Measurements from ENCODE around the gene C16orf92.

Gene C16orf92

GRCh38 chr16:30023586-30023985 lies 588 bp downstream of the C16orf92 start:
- Histone ChIP-seq H3K9me3 (ENCODE audit: control insufficient read depth, insufficient read depth, low read depth, low read length) (no peaks in the 10 kb centered on the region), H3K4me3 (ENCODE audit: low read depth, low read length) (no peak overlapping the region), H3K36me3 (ENCODE audit: control insufficient read depth, insufficient read depth, low read length) (no peaks in the 10 kb centered on the region), H3K27me3 (ENCODE audit: control insufficient read depth, insufficient read depth, low read length) (peaks cover 18% of the 10 kb centered on the region; the same call in 1 of the 2 replicates), H3K9ac (ENCODE audit: low read length) (no peak overlapping the region), H3K27ac (ENCODE audit: low read depth, low read length) (no peak overlapping the region), H3K4me1 (ENCODE audit: control insufficient read depth, insufficient read depth, low read length) (peaks cover 8% of the 10 kb centered on the region; the same call in 1 of the 2 replicates)

GRCh38 chr16:30024451-30024850 lies 1.5 kb downstream of the C16orf92 start:
- Histone ChIP-seq H3K9me3 (ENCODE audit: control insufficient read depth, insufficient read depth, low read depth, low read length) (no peaks in the 10 kb centered on the region), H3K4me3 (ENCODE audit: low read depth, low read length) (no peak overlapping the region), H3K9ac (ENCODE audit: low read length) (no peak overlapping the region), H3K27ac (ENCODE audit: low read depth, low read length) (no peak overlapping the region), H3K36me3 (ENCODE audit: control insufficient read depth, insufficient read depth, low read length) (no peaks in the 10 kb centered on the region), H3K4me1 (ENCODE audit: control insufficient read depth, insufficient read depth, low read length) (peaks cover 12% of the 10 kb centered on the region), H3K27me3 (ENCODE audit: control insufficient read depth, insufficient read depth, low read length) (peaks cover 26% of the 10 kb centered on the region)

GRCh38 chr16:30025156-30025555 lies 2.2 kb downstream of the C16orf92 start:
- H3K36me3 ChIP-seq (ENCODE audit: control insufficient read depth, insufficient read depth, low read length), result no peaks in the 10 kb centered on the region
- H3K4me3 ChIP-seq (ENCODE audit: low read depth, low read length), result no peak overlapping the region
- H3K27me3 ChIP-seq (ENCODE audit: control insufficient read depth, insufficient read depth, low read length), result peaks cover 33% of the 10 kb centered on the region
- H3K9ac ChIP-seq (ENCODE audit: low read length), result no peak overlapping the region
- no peaks in the 10 kb centered on the region for H3K9me3 ChIP-seq (ENCODE audit: control insufficient read depth, insufficient read depth, low read depth, low read length)
- H3K27ac ChIP-seq (ENCODE audit: low read depth, low read length), result no peak overlapping the region
- peaks cover 18% of the 10 kb centered on the region for H3K4me1 ChIP-seq (ENCODE audit: control insufficient read depth, insufficient read depth, low read length)

GRCh38 chr16:30025574-30025973 lies 2.6 kb downstream of the C16orf92 start:
- no peaks in the 10 kb centered on the region for H3K9me3 ChIP-seq (ENCODE audit: control insufficient read depth, insufficient read depth, low read depth, low read length)
- H3K4me3 ChIP-seq (ENCODE audit: low read depth, low read length), result no peak overlapping the region
- no peak overlapping the region for H3K9ac ChIP-seq (ENCODE audit: low read length)
- H3K27ac ChIP-seq (ENCODE audit: low read depth, low read length), result no peak overlapping the region
- H3K4me1 ChIP-seq (ENCODE audit: control insufficient read depth, insufficient read depth, low read length), result peaks cover 20% of the 10 kb centered on the region
- no peaks in the 10 kb centered on the region for H3K36me3 ChIP-seq (ENCODE audit: control insufficient read depth, insufficient read depth, low read length)
- peaks cover 37% of the 10 kb centered on the region for H3K27me3 ChIP-seq (ENCODE audit: control insufficient read depth, insufficient read depth, low read length)

GRCh38 chr16:30026449-30026848 lies 3.5 kb downstream of the C16orf92 start:
- no peak overlapping the region for H3K27ac ChIP-seq (ENCODE audit: low read depth, low read length)
- peaks cover 41% of the 10 kb centered on the region for H3K27me3 ChIP-seq (ENCODE audit: control insufficient read depth, insufficient read depth, low read length)
- H3K9ac ChIP-seq (ENCODE audit: low read length), result no peak overlapping the region
- H3K36me3 ChIP-seq (ENCODE audit: control insufficient read depth, insufficient read depth, low read length), result no peaks in the 10 kb centered on the region
- no peak overlapping the region for H3K4me3 ChIP-seq (ENCODE audit: low read depth, low read length)
- H3K9me3 ChIP-seq (ENCODE audit: control insufficient read depth, insufficient read depth, low read depth, low read length), result no peaks in the 10 kb centered on the region
- H3K4me1 ChIP-seq (ENCODE audit: control insufficient read depth, insufficient read depth, low read length), result peaks cover 22% of the 10 kb centered on the region

- Histone ChIP-seq H3K27ac (ENCODE audit: low read depth, low read length) (no peak overlapping the region), H3K27me3 (ENCODE audit: control insufficient read depth, insufficient read depth, low read length) (peaks cover 51% of the 10 kb centered on the region), H3K4me1 (ENCODE audit: control insufficient read depth, insufficient read depth, low read length) (peaks cover 28% of the 10 kb centered on the region), H3K9ac (ENCODE audit: low read length) (no peak overlapping the region), H3K36me3 (ENCODE audit: control insufficient read depth, insufficient read depth, low read length) (no peaks in the 10 kb centered on the region), H3K4me3 (ENCODE audit: low read depth, low read length) (no peak overlapping the region), H3K9me3 (ENCODE audit: control insufficient read depth, insufficient read depth, low read depth, low read length) (no peaks in the 10 kb centered on the region)
Measured at GRCh38 chr16:30027588-30028437, 4.8 kb downstream of the C16orf92 start.

GRCh38 chr16:30028438-30029076 lies 5.6 kb downstream of the C16orf92 start:
- Histone ChIP-seq H3K9me3 (ENCODE audit: control insufficient read depth, insufficient read depth, low read depth, low read length) (no peaks in the 10 kb centered on the region), H3K27me3 (ENCODE audit: control insufficient read depth, insufficient read depth, low read length) (peaks cover 56% of the 10 kb centered on the region), H3K4me3 (ENCODE audit: low read depth, low read length) (no peak overlapping the region), H3K4me1 (ENCODE audit: control insufficient read depth, insufficient read depth, low read length) (peaks cover 28% of the 10 kb centered on the region), H3K9ac (ENCODE audit: low read length) (no peak overlapping the region), H3K36me3 (ENCODE audit: control insufficient read depth, insufficient read depth, low read length) (no peaks in the 10 kb centered on the region), H3K27ac (ENCODE audit: low read depth, low read length) (no peak overlapping the region)

GRCh38 chr16:30030011-30030685 lies 7.2 kb downstream of the C16orf92 start:
- H3K27me3 ChIP-seq (ENCODE audit: control insufficient read depth, insufficient read depth, low read length), result peaks cover 64% of the 10 kb centered on the region
- H3K27ac ChIP-seq (ENCODE audit: low read depth, low read length), result no peak overlapping the region
- peaks cover 28% of the 10 kb centered on the region for H3K4me1 ChIP-seq (ENCODE audit: control insufficient read depth, insufficient read depth, low read length)
- no peak overlapping the region for H3K9ac ChIP-seq (ENCODE audit: low read length)
- H3K36me3 ChIP-seq (ENCODE audit: control insufficient read depth, insufficient read depth, low read length), result no peaks in the 10 kb centered on the region
- H3K9me3 ChIP-seq (ENCODE audit: control insufficient read depth, insufficient read depth, low read depth, low read length), result no peaks in the 10 kb centered on the region
- H3K4me3 ChIP-seq (ENCODE audit: low read depth, low read length), result peak overlapping the region; percentile 65

GRCh38 chr16:30030841-30031413 lies 7.9 kb downstream of the C16orf92 start, which contains the start of gene TLCD3B:
Gene TLCD3B (minus strand): TSS chr16:30031271. CDS start chr16:30030527, 744 bp downstream.
- Histone ChIP-seq H3K36me3 (ENCODE audit: control insufficient read depth, insufficient read depth, low read length) (no peaks in the 10 kb centered on the region), H3K9ac (ENCODE audit: low read length) (no peak within 1 kb of the TSS), H3K27ac (ENCODE audit: low read depth, low read length) (no peak within 1 kb of the TSS), H3K4me3 (ENCODE audit: low read depth, low read length) (peak within 1 kb of the TSS; percentile 65), H3K4me1 (ENCODE audit: control insufficient read depth, insufficient read depth, low read length) (peaks cover 28% of the 10 kb centered on the region), H3K9me3 (ENCODE audit: control insufficient read depth, insufficient read depth, low read depth, low read length) (no peaks in the 10 kb centered on the region), H3K27me3 (ENCODE audit: control insufficient read depth, insufficient read depth, low read length) (peaks cover 67% of the 10 kb centered on the region)

- Histone ChIP-seq H3K9ac (ENCODE audit: low read length) (no peak overlapping the region), H3K36me3 (ENCODE audit: control insufficient read depth, insufficient read depth, low read length) (no peaks in the 10 kb centered on the region), H3K9me3 (ENCODE audit: control insufficient read depth, insufficient read depth, low read depth, low read length) (no peaks in the 10 kb centered on the region), H3K4me1 (ENCODE audit: control insufficient read depth, insufficient read depth, low read length) (peaks cover 28% of the 10 kb centered on the region), H3K27me3 (ENCODE audit: control insufficient read depth, insufficient read depth, low read length) (peaks cover 65% of the 10 kb centered on the region), H3K27ac (ENCODE audit: low read depth, low read length) (no peak overlapping the region), H3K4me3 (ENCODE audit: low read depth, low read length) (peak overlapping the region; percentile 65)
Measured at GRCh38 chr16:30031477-30031918, 8.5 kb downstream of the C16orf92 start.
